SK-N-SH treated with all-trans-retinoic acid at 6 μM for 48 hours (cell line): ENCODE measurements around the gene LGR4.

Experiments
- RARB ChIP-seq: fragments of 250-450 bp; sonication (Bioruptor Pico); IDR thresholded peaks from 2 replicates; pipeline ENCODE4 v1.8.0; 2021; ENCODE audit warnings: mild to moderate bottlenecking, moderate library complexity
- ZNF8 ChIP-seq: fragments of 450-650 bp; formaldehyde crosslinking; IDR thresholded peaks from 2 replicates; pipeline ENCODE4 v1.5.0; 2020; ENCODE audit warnings: mild to moderate bottlenecking, moderate library complexity
- TF ChIP-seq, protein P1 (sequence below): fragments of 250-450 bp; sonication (Bioruptor Pico); IDR thresholded peaks from 2 replicates; pipeline ENCODE4 v1.8.0; 2020; ENCODE audit warnings: mild to moderate bottlenecking, moderate library complexity, borderline replicate concordance

GRCh38 chr11:27455667-27456066, 16.9 kb downstream of the LGR4 start:
- TF ChIP-seq ZNF8 (CRISPR knock-in tag) (no peak), RARB (CRISPR knock-in tag) (no peak)
- TF ChIP-seq, protein P1, sequence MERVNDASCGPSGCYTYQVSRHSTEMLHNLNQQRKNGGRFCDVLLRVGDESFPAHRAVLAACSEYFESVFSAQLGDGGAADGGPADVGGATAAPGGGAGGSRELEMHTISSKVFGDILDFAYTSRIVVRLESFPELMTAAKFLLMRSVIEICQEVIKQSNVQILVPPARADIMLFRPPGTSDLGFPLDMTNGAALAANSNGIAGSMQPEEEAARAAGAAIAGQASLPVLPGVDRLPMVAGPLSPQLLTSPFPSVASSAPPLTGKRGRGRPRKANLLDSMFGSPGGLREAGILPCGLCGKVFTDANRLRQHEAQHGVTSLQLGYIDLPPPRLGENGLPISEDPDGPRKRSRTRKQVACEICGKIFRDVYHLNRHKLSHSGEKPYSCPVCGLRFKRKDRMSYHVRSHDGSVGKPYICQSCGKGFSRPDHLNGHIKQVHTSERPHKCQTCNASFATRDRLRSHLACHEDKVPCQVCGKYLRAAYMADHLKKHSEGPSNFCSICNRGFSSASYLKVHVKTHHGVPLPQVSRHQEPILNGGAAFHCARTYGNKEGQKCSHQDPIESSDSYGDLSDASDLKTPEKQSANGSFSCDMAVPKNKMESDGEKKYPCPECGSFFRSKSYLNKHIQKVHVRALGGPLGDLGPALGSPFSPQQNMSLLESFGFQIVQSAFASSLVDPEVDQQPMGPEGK (CRISPR knock-in tag) = no peak
